RWPE1 (cell line): Measurements from ENCODE around the gene GDNF.

Source experiments
- CTCF ChIA-PET: fragments of 350-600 bp; sonication (Branson Sonifier 250); formaldehyde crosslinking; extraction: SDS; loops from one replicate; lab custom pipeline; 2021; lab: Yijun Ruan, JAX
- POLR2A ChIA-PET: fragments of 400-600 bp; formaldehyde crosslinking; extraction: SDS; loops from one replicate; lab custom pipeline; 2020; ENCODE audit warnings: antibody characterized with exemption; ENCODE audit not compliant: low non-redundant PET; lab: Yijun Ruan, JAX
- DNase-seq: peaks from one replicate; pipeline ENCODE4 v3.0.0; 2012; ENCODE audit warnings: low spot score
- H3K27ac ChIP-seq: fragments of 450-650 bp; 2 replicates; pipeline ENCODE4 v1.5.1; 2017
- CTCF ChIP-seq: fragments of 450-650 bp; conservative IDR thresholded peaks from 2 replicates; pipeline ENCODE4 v1.5.1; 2017; ENCODE audit warnings: low read depth, mild to moderate bottlenecking

The GDNF gene

DNA sequence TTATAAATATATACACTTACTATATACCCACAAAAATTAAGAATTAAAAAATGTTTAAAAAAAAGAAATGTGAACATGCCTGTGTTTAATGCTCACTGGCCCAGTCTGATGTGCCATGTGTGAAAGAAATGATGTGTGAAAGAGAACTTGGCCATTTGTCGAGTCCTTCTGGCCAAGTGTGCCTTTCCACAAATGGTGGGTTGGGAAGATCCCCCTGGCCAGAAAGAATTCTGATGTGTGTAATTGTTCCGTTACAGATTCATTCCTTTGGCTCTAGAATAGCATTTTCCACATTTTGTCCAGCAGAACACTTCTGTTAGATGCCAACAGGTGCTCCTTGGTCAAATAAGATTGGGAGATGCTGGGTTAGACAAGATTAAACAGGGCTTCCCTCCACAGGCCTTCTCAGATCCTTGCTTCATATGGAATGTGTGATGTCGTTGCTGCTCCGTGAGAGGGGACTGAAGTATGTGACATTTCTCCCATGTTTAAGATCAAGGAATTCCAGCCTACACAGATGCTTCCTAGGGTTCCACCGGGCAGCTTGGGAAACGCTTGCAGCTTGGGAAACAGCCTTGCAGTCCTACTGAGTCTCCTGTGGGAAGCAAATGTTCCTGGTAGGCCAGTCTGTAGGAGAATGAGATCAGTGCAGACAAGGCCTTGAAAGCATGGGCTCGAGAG lies 32.1 kb downstream of the GDNF start:
- CTCF ChIA-PET, result no interaction called here
- DNase-seq, result no peak
- POLR2A ChIA-PET, result no interaction called here
- TF ChIP-seq CTCF, result no peak
- H3K27ac ChIP-seq, result no peak overlapping the region

GRCh38 chr5:37807015-37807414 lies 32.8 kb downstream of the GDNF start:
- no peak for DNase-seq
- CTCF ChIA-PET, result no interaction called here
- no peak for TF ChIP-seq CTCF
- POLR2A ChIA-PET, result no interaction called here
- H3K27ac ChIP-seq, result no peak overlapping the region

DNA sequence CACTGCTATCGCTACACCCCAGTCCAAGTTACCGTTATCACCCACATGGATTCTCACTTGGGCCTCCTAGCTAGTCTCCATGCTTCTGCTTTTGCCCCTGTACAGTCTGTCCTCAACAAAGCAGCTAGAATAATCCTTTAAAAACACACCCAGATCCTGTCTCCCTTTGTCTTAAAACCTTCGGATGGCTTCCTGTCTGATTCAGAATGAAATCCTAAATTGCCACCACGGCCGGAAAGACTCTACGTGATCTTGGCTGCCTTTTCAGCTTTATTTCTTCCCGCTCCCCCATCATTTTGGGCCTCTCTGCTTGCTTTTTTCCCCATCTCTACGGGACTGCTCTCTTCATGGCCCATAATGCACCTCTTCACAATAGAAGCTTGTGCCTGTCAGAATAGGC lies 33.4 kb downstream of the GDNF start:
- POLR2A ChIA-PET, result no interaction called here
- no peak for DNase-seq
- no peak for TF ChIP-seq CTCF
- H3K27ac ChIP-seq, result no peak overlapping the region
- CTCF ChIA-PET, result interaction anchor here (0.6 kb wide), 1 partner anchor 673 kb away, joined by 4 read pairs; no protein-coding TSS in a partner anchor

- ChIA-PET CTCF (interaction anchor here (0.6 to 0.7 kb wide), 2 partner anchors 433 to 672 kb away, joined by 3 to 4 read pairs; no protein-coding TSS in a partner anchor), POLR2A (no interaction called here)
- no peak overlapping the region for H3K27ac ChIP-seq
- no peak for TF ChIP-seq CTCF
- no peak for DNase-seq
Measured at GRCh38 chr5:37806016-37806415, 33.8 kb downstream of the GDNF start.

DNA sequence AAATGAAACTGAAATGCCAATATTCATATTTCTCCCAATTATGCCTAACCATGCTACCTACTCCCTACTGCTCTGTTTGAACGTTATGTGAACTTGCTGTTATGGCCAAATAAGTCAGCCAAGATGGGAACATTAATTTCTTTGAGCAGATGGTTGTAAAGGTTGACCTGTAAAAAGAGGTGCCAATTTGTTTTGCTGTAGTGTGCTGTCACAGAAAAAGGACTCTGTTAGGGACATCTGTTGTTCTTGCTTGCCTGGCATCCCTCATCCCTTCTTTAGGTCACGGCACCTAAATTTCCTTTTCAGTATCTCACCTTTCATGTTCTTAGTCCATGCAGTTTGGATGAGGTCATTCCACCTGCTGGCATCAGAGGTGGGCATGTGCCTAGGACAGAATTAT lies 35.4 kb downstream of the GDNF start:
- no peak for DNase-seq
- no peak overlapping the region for H3K27ac ChIP-seq
- POLR2A ChIA-PET, result no interaction called here
- TF ChIP-seq CTCF, result no peak
- CTCF ChIA-PET, result no interaction called here

GRCh38 chr5:37803487-37803886 lies 36.4 kb downstream of the GDNF start:
- ChIA-PET POLR2A (no interaction called here), CTCF (no interaction called here)
- no peak overlapping the region for H3K27ac ChIP-seq
- no peak for DNase-seq
- TF ChIP-seq CTCF, result no peak
